SU-DHL-6 (cell line): ENCODE data around the gene NCAM2.

Source experiments
- CTCF ChIP-seq: fragments of 200-600 bp; sonication (generic); IDR thresholded peaks from one replicate; pipeline ENCODE4 v1.5.1; 2017; ENCODE audit warnings: antibody characterized with exemption, mild to moderate bottlenecking, low read length, moderate library complexity; ENCODE audit not compliant: insufficient read depth, poor library complexity, severe bottlenecking
- EZH2phosphoT487 ChIP-seq: fragments of 200-600 bp; sonication (generic), shearing (Covaris generic); conservative IDR thresholded peaks from 2 replicates; pipeline ENCODE4 v1.6.1; 2018; ENCODE audit warnings: mild to moderate bottlenecking, antibody characterized with exemption, low read length, moderate library complexity, mixed read lengths

- no peak for TF ChIP-seq CTCF
- no peak for TF ChIP-seq EZH2phosphoT487
These were observed 292.5 kb downstream of the NCAM2 start for GRCh38 chr21:21290751-21291150.
